HCT116 (cell line): ENCODE results near the gene HERPUD2. TPM values are rescaled to one million over a fixed set of nuclear protein-coding genes. Genes with fewer than 3 reads are reported as not detected.

ENCODE experiments used
- ATAC-seq: fragments of 200-7000 bp; cut with Tn5 transposase; 2 replicates; pipeline ENCODE4 v1.9.1; 2020; ENCODE audit warnings: mild to moderate bottlenecking, moderate library complexity
- BruUV-seq: library from RNA; stranded (reverse); fragments of 400-500 nt; replicated peaks from 2 replicates; lab custom pipeline; 2021; lab: Mats Ljungman, UMichigan
- CTCF ChIA-PET: fragments of 300-600 bp; sonication (Branson Sonifier 250); formaldehyde crosslinking; loops from one replicate; lab custom pipeline; 2021; ENCODE audit warnings: antibody characterized with exemption; lab: Charles Lee
- POLR2A ChIA-PET: fragments of 300-600, 350-600 bp; sonication (Branson Sonifier 250); formaldehyde crosslinking; loops from one replicate; lab custom pipeline; 2021; ENCODE audit warnings: antibody characterized with exemption; lab: Charles Lee
- RAD21 ChIA-PET, 2 experiments: fragments of 300-600 bp; sonication (Branson Sonifier 250); formaldehyde crosslinking; loops; one replicate each; lab custom pipeline; 2023; ENCODE audit warnings: low total read pairs in 2 of 2; ENCODE audit not compliant: uncharacterized antibody in 2 of 2, unreplicated experiment in 2 of 2, low non-redundant PET in 1 of 2; lab: Charles Lee
- DNase-seq: peaks from one replicate; pipeline ENCODE4 v3.0.0-alpha.2; 2010; ENCODE audit warnings: low read depth, low spot score
- H2AFZ ChIP-seq: fragments of 200-600 bp; shearing (Covaris generic), sonication (generic); 2 replicates; pipeline ENCODE4 v1.6.1; 2017; ENCODE audit warnings: low read depth, mixed run types, mixed read lengths, antibody characterized with exemption, low read length; ENCODE audit not compliant: poor library complexity, severe bottlenecking
- H3K27ac ChIP-seq: 2 replicates; pipeline ENCODE4 v1.5.1; 2012; ENCODE audit warnings: low read depth, low read length
- H3K27me3 ChIP-seq: fragments of 200-600 bp; sonication (generic); 2 replicates; pipeline ENCODE4 v1.6.1; 2016; ENCODE audit warnings: mixed run types, low read length, mixed read lengths; ENCODE audit not compliant: insufficient read depth
- H3K36me3 ChIP-seq, 2 experiments: fragments of 200-500 bp in 1 of 2; fragments of 200-600 bp in 1 of 2; sonication (Bioruptor generic) in 1 of 2; sonication (generic) in 1 of 2; 2 replicates each; pipeline versions ENCODE4 v1.5.1 to v1.6.1; 2014 to 2016; ENCODE audit warnings: low read length in 2 of 2, inconsistent platforms in 1 of 2, mixed read lengths in 1 of 2, mixed run types in 1 of 2; ENCODE audit not compliant: insufficient read depth in 2 of 2, control insufficient read depth in 1 of 2
- H3K4me1 ChIP-seq, 2 experiments: fragments of 200-600 bp in 1 of 2; sonication (generic) in 1 of 2; 2 replicates each; pipeline versions ENCODE4 v1.5.1 to v1.6.1; 2012 to 2017; ENCODE audit warnings: low read length in 2 of 2, inconsistent platforms in 1 of 2, mild to moderate bottlenecking in 1 of 2, mixed read lengths in 1 of 2, mixed run types in 1 of 2, moderate library complexity in 1 of 2; ENCODE audit not compliant: insufficient read depth in 2 of 2, control insufficient read depth in 1 of 2
- H3K4me2 ChIP-seq: fragments of 200-600 bp; sonication (generic); 2 replicates; pipeline ENCODE4 v1.6.1; 2017; ENCODE audit warnings: mixed run types, low read length, mixed read lengths
- H3K4me3 ChIP-seq, 2 experiments: fragments of 200-600 bp in 1 of 2; sonication (generic) in 1 of 2; replicated peaks in 1 of 2; 2 replicates each; pipeline ENCODE4 v1.5.1; 2011 to 2016; ENCODE audit warnings: low read length in 2 of 2, control low read depth in 1 of 2, low read depth in 1 of 2, mild to moderate bottlenecking in 1 of 2, mixed read lengths in 1 of 2, mixed run types in 1 of 2
- H3K79me2 ChIP-seq: fragments of 200-600 bp; sonication (generic); 2 replicates; pipeline ENCODE4 v1.6.1; 2017; ENCODE audit warnings: mild to moderate bottlenecking, mixed run types, low read length, moderate library complexity, mixed read lengths; ENCODE audit not compliant: insufficient read depth
- H3K9ac ChIP-seq: fragments of 200-600 bp; sonication (generic); 2 replicates; pipeline ENCODE4 v1.6.1; 2016; ENCODE audit warnings: low read length, mixed read lengths
- H3K9me2 ChIP-seq: fragments of 200-600 bp; sonication (generic), shearing (Covaris generic); 2 replicates; pipeline ENCODE4 v1.6.1; 2017; ENCODE audit warnings: mixed run types, mild to moderate bottlenecking, moderate library complexity; ENCODE audit not compliant: insufficient read depth
- H3K9me3 ChIP-seq, 2 experiments: fragments of 200-500 bp in 1 of 2; fragments of 200-600 bp in 1 of 2; sonication (Bioruptor generic) in 1 of 2; sonication (generic) in 1 of 2; 2 replicates each; pipeline ENCODE4 v1.6.1; 2014 to 2017; ENCODE audit warnings: low read length in 2 of 2, mixed read lengths in 2 of 2, inconsistent platforms in 1 of 2, low read depth in 1 of 2, mild to moderate bottlenecking in 1 of 2, mixed run types in 1 of 2, moderate library complexity in 1 of 2; ENCODE audit not compliant: control insufficient read depth in 1 of 2, insufficient read depth in 1 of 2
- H4K20me1 ChIP-seq: fragments of 200-600 bp; sonication (generic), shearing (Covaris generic); 2 replicates; pipeline ENCODE4 v1.6.1; 2017; ENCODE audit warnings: mixed run types, mild to moderate bottlenecking, moderate library complexity; ENCODE audit not compliant: insufficient read depth
- EZH2 ChIP-seq: fragments of 200-600 bp; sonication (generic); IDR thresholded peaks from 2 replicates; pipeline ENCODE4 v1.6.1; 2017; ENCODE audit warnings: antibody characterized with exemption, mixed run types
- POLR2A ChIP-seq: IDR thresholded peaks from 2 replicates; pipeline ENCODE4 v1.7.0; 2011; ENCODE audit warnings: borderline replicate concordance; ENCODE audit not compliant: insufficient read depth, insufficient read length; ENCODE audit errors: extremely low read depth
- POLR2AphosphoS5 ChIP-seq: IDR thresholded peaks from 2 replicates; pipeline ENCODE4 v1.6.1; 2011; ENCODE audit warnings: mild to moderate bottlenecking, low read depth, low read length, moderate library complexity
- TCF7L2 ChIP-seq: IDR thresholded peaks from 2 replicates; pipeline ENCODE4 v1.7.0; 2011; ENCODE audit warnings: borderline replicate concordance, inconsistent platforms; ENCODE audit not compliant: insufficient read depth, insufficient read length; ENCODE audit errors: extremely low read depth
- intact Hi-C: fragments of 100-400 bp; cut with micrococcal nuclease; formaldehyde crosslinking; loops from 2 replicates; pipeline ENCODE4 v1.10.0; 2022
- total RNA-seq: library from RNA; stranded (reverse); gene quantifications from one replicate; pipeline ENCODE4 v1.2.1, GENCODE V29; 2021; ENCODE audit not compliant: unreplicated experiment
- TF ChIP-seq, protein P1 (sequence below): IDR thresholded peaks from 2 replicates; pipeline ENCODE4 v1.6.1; 2011; ENCODE audit warnings: mild to moderate bottlenecking, low read length, moderate library complexity; ENCODE audit not compliant: insufficient replicate concordance; ENCODE audit errors: extremely low read depth
- TF ChIP-seq, protein P2 (sequence below): IDR thresholded peaks from 2 replicates; pipeline ENCODE4 v1.6.1; 2012

The HERPUD2 gene
- total RNA-seq, 1 experiment from 2014 or later, result 20.5 TPM

DNA sequence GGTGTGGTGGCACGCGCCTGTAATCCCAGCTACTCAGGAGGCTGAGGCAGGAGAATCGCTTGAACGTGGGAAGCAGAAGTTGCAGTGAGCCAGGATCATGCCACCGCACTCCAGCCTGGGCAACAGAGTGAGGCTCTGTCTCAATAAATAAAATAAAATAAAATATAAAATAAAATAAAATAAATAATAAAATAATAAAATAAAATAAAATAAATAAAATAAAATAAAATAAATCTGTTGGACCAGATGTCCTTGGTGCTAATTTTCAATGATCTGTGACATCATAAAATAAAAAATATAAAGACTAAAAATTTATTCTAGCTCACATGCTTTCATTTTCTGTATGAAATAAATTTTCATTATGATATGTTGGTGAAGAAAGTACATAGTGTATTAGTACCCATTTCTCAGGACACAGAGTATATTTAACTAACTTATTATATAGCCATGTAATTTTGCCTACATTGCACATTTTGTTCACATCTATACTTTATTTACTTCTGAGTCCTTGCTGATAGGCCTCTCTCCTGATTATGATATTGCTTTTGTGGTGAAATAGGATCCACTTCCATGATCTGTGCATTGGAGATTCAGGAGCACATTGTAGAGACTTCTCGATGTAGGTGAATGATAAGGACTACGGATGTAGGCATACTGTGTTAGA lies 17.8 kb upstream of the HERPUD2 start:
- Histone ChIP-seq H3K4me2 (no peak overlapping the region), H3K9ac (no peak overlapping the region), H4K20me1 (no peaks in the 10 kb centered on the region), H3K9me2 (no peaks in the 10 kb centered on the region), H3K4me1 (peaks cover under 1 to 11% of the 10 kb centered on the region in 2 experiments; a peak in 3 of 4 replicates), H3K27me3 (no peaks in the 10 kb centered on the region), H2AFZ (no peak overlapping the region), H3K27ac (no peak overlapping the region), H3K9me3 (no peaks in the 10 kb centered on the region), H3K36me3 (no peaks in the 10 kb centered on the region), H3K79me2 (no peaks in the 10 kb centered on the region), H3K4me3 (no peak overlapping the region)
- ChIA-PET POLR2A (interaction anchor here (1.4 kb wide), 1 partner anchor 88 kb away, joined by 3 read pairs; the partner anchor contains the start of gene SEPTIN7), RAD21 (no interaction called here), CTCF (no interaction called here)
- intact Hi-C loops, result no loop called here
- no TSS peak for BruUV-seq
- TF ChIP-seq POLR2A (no peak), TCF7L2 (no peak), EZH2 (no peak), POLR2AphosphoS5 (no peak)
- TF ChIP-seq, protein P1, sequence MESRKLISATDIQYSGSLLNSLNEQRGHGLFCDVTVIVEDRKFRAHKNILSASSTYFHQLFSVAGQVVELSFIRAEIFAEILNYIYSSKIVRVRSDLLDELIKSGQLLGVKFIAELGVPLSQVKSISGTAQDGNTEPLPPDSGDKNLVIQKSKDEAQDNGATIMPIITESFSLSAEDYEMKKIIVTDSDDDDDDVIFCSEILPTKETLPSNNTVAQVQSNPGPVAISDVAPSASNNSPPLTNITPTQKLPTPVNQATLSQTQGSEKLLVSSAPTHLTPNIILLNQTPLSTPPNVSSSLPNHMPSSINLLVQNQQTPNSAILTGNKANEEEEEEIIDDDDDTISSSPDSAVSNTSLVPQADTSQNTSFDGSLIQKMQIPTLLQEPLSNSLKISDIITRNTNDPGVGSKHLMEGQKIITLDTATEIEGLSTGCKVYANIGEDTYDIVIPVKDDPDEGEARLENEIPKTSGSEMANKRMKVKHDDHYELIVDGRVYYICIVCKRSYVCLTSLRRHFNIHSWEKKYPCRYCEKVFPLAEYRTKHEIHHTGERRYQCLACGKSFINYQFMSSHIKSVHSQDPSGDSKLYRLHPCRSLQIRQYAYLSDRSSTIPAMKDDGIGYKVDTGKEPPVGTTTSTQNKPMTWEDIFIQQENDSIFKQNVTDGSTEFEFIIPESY, result no peak
- TF ChIP-seq, protein P2, sequence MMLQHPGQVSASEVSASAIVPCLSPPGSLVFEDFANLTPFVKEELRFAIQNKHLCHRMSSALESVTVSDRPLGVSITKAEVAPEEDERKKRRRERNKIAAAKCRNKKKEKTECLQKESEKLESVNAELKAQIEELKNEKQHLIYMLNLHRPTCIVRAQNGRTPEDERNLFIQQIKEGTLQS, result no peak
- no peak for DNase-seq
- no peak for ATAC-seq
